ENCODE results near the gene HLCS. TPM values are rescaled to one million over a fixed set of nuclear protein-coding genes. Genes with fewer than 3 reads are reported as not detected.

The HLCS gene
- total RNA-seq, 3 donors from 2014 or later (not counting 1 experiment from before 2014, with no cell fraction given), result 28.4 to 36.0 (median 33.0) TPM

GRCh38 chr21:36860736-36861594 lies 105.5 kb downstream of the HLCS start:
- no peaks in the 10 kb centered on the region for H3K9me3 ChIP-seq (ENCODE audit: control insufficient read depth, insufficient read depth, low read length)
- no peak overlapping the region for H3K4me3 ChIP-seq (ENCODE audit: low read length)
- H3K36me3 Mint-ChIP-seq, result no peaks in the 10 kb centered on the region
- H3K4me1 Mint-ChIP-seq, result peaks cover 38 to 40% of the 10 kb centered on the region in 2 donors
- ATAC-seq (no peak), DNase-seq (no peak)
- no peaks in the 10 kb centered on the region for H3K27me3 ChIP-seq (ENCODE audit: control insufficient read depth, insufficient read depth, low read length)
- peaks cover 8% of the 10 kb centered on the region for H3K4me1 ChIP-seq (ENCODE audit: control insufficient read depth, insufficient read depth, low read length)
- no peaks in the 10 kb centered on the region for H3K27me3 Mint-ChIP-seq (ENCODE audit: low read depth in 2 of 2)
- peak overlapping the region in 1 of 2 donors; percentile 65 for H3K27ac Mint-ChIP-seq
- H3K27ac ChIP-seq (ENCODE audit: low read length), result no peak overlapping the region
- no peaks in the 10 kb centered on the region for H3K36me3 ChIP-seq (ENCODE audit: control insufficient read depth, insufficient read depth, low read length)
- WGBS (ENCODE audit: insufficient coverage), result 89% methylated on average over 7 of the region's 8 CpGs
- no peak for TF ChIP-seq CTCF (IDR thresholded peaks at IDR 0.05)
- intact Hi-C loops (cut with micrococcal nuclease), result no loop called here
- peak overlapping the region; percentile 67 for H3K4me3 Mint-ChIP-seq
- no peaks in the 10 kb centered on the region for H3K9me3 Mint-ChIP-seq

DNA sequence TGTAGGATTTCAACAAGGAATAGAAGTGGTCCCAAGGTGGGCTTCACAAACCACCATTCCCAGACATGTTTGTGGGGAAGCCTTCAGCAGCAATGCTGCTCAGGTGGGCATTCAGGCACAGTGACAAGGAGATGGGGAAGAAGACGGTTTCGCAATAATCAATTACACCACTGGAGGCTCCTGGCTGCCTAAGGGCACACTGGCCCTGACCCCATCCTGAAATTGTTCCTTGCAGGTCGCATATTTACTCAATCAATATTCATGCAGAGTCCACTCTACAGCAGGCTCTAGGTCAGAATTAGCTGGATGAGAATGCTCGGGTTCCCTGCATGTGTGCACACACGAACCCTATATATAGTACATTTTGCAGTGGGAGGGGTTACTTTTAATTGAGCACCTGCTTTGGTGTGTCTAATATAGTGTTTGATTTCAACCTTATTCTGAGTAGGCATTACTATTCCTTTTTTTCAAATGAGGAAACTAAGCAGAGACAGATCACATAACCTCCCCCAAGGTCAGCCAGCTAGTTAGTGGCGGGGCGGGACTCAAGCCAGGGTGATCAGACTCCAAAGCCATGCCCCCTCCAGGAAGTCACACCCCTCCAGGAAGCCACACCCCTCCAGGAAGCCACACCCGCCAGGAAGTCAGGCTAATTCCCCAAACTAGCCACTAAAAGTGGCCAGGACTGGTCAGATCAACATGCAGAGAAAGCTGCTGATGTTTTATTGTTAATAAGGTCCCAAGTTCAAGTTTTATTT lies 106.5 kb downstream of the HLCS start:
- WGBS (ENCODE audit: insufficient coverage), result 85% methylated on average over 5 of the region's 8 CpGs
- Histone ChIP-seq H3K27me3 (ENCODE audit: control insufficient read depth, insufficient read depth, low read length) (no peaks in the 10 kb centered on the region), H3K36me3 (ENCODE audit: control insufficient read depth, insufficient read depth, low read length) (no peaks in the 10 kb centered on the region), H3K27ac (ENCODE audit: low read length) (no peak overlapping the region), H3K9me3 (ENCODE audit: control insufficient read depth, insufficient read depth, low read length) (no peaks in the 10 kb centered on the region), H3K4me3 (ENCODE audit: low read length) (no peak overlapping the region), H3K4me1 (ENCODE audit: control insufficient read depth, insufficient read depth, low read length) (peaks cover 8% of the 10 kb centered on the region)
- intact Hi-C loops (cut with micrococcal nuclease), result no loop called here
- no peaks in the 10 kb centered on the region for H3K27me3 Mint-ChIP-seq (ENCODE audit: low read depth in 2 of 2)
- H3K36me3 Mint-ChIP-seq, result no peaks in the 10 kb centered on the region
- no peaks in the 10 kb centered on the region for H3K9me3 Mint-ChIP-seq
- peak overlapping the region; percentile 65 to 74 for H3K27ac Mint-ChIP-seq
- peaks cover 40 to 43% of the 10 kb centered on the region in 2 donors for H3K4me1 Mint-ChIP-seq
- no peak for TF ChIP-seq CTCF (IDR thresholded peaks at IDR 0.05)
- ATAC-seq, result peak; percentile 78 to 99 (median 97)
- DNase-seq, result peak; percentile 33 to 43
- peak overlapping the region; percentile 67 for H3K4me3 Mint-ChIP-seq

- H3K36me3 Mint-ChIP-seq, result no peaks in the 10 kb centered on the region
- no peak for TF ChIP-seq CTCF (IDR thresholded peaks at IDR 0.05)
- no peaks in the 10 kb centered on the region for H3K27me3 ChIP-seq (ENCODE audit: control insufficient read depth, insufficient read depth, low read length)
Measured at GRCh38 chr21:36858320-36858957, 108.0 kb downstream of the HLCS start.

More at GRCh38 chr21:36858320-36858957, 108.0 kb downstream of the HLCS start:
- Histone ChIP-seq H3K4me3 (ENCODE audit: low read length) (no peak overlapping the region), H3K27ac (ENCODE audit: low read length) (no peak overlapping the region), H3K4me1 (ENCODE audit: control insufficient read depth, insufficient read depth, low read length) (peaks cover 8% of the 10 kb centered on the region), H3K9me3 (ENCODE audit: control insufficient read depth, insufficient read depth, low read length) (no peaks in the 10 kb centered on the region), H3K36me3 (ENCODE audit: control insufficient read depth, insufficient read depth, low read length) (no peaks in the 10 kb centered on the region)
- Mint-ChIP-seq H3K4me3 (no peak overlapping the region), H3K9me3 (no peaks in the 10 kb centered on the region), H3K27ac (peak overlapping the region; percentile 30 to 45), H3K4me1 (peaks cover 39 to 40% of the 10 kb centered on the region in 2 donors), H3K27me3 (ENCODE audit: low read depth in 2 of 2) (no peaks in the 10 kb centered on the region)
- DNase-seq (no peak), ATAC-seq (no peak)
- intact Hi-C loops (cut with micrococcal nuclease), result no loop called here
- WGBS (ENCODE audit: insufficient coverage), result 92% methylated on average over 5 of the region's 7 CpGs
